Measurements from ENCODE around the gene UGT2B28.
"Not testable (repeated sequence)": the region's sequence is repeated elsewhere in the genome, so short reads cannot be mapped to it uniquely, and the experiment has no call there.

Gene UGT2B28

DNA sequence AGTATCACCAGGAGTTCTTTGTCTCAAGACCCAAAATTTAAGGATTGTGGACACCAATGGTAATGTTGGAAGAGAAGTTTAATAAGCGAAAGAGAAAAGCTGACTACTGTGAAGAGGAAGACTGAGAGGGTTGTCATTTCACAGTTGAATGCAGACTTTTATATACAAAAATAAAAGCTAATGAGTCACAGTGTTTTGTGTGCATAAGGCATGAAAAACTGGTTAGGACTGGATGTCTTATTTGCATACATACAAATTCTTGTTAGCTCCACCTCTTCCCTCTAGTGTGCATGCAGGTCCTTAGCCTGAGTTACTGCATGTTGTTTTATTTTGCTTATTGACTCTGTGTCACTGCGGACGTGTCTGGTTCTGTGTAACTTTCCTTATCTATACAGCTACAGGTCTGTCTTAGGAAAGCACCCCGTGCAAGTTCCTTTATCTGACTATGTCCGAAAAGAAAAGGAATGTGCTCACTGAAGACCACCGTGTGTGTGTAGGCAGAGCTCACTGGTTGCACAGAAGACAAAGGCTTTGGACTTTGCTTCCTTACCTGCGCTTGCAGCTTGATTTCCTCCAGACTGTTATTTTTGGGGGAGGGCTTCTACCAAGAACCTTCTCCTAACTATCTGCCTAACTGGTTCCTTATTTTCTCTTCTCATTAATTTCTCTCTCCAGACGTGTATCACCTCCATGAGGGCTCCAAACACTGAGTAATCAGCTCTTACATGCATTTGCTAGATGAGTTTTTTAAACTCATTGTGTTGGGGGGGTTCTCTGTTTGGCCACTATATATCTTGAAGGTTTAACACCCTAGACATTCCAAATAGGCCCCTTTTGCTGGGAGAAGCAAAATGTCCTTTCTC lies 63.5 kb downstream of the UGT2B28 start:
- not testable (repeated sequence) for DNase-seq (ENCODE audit: low spot score)
